ENCODE results near the gene RGS5.

DNA sequence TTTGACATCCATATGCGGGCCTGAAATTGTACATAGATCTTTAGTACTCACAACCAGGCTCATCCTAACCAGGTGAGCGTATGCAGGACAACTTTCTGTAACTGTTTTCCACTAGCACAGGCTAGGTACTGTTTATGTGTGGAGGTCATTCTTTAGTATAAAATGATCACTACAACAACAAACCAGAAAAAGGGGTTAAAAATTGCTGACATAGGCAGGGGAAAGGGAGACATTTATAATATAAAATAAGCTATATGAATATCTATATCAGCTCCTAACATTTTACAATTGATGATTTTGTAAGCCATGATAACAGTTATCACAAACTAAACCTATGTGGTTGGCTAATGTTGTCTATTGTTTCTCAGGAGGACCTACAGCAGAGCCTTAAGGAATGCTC lies 37.6 kb downstream of the RGS5 start:
- TF ChIP-seq, protein P1, sequence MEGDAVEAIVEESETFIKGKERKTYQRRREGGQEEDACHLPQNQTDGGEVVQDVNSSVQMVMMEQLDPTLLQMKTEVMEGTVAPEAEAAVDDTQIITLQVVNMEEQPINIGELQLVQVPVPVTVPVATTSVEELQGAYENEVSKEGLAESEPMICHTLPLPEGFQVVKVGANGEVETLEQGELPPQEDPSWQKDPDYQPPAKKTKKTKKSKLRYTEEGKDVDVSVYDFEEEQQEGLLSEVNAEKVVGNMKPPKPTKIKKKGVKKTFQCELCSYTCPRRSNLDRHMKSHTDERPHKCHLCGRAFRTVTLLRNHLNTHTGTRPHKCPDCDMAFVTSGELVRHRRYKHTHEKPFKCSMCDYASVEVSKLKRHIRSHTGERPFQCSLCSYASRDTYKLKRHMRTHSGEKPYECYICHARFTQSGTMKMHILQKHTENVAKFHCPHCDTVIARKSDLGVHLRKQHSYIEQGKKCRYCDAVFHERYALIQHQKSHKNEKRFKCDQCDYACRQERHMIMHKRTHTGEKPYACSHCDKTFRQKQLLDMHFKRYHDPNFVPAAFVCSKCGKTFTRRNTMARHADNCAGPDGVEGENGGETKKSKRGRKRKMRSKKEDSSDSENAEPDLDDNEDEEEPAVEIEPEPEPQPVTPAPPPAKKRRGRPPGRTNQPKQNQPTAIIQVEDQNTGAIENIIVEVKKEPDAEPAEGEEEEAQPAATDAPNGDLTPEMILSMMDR (IDR thresholded peaks at IDR 0.05), result no peak
- no peak for TF ChIP-seq EZH2 (IDR thresholded peaks at IDR 0.05; ENCODE audit: borderline replicate concordance, insufficient read depth, low read depth, low read length, poor library complexity, severe bottlenecking)

All from B cell (primary cell).